DND-41 (cell line): ENCODE data around the gene RERGL.
"Not testable (repeated sequence)": the region's sequence is repeated elsewhere in the genome, so short reads cannot be mapped to it uniquely, and the experiment has no call there.

ENCODE experiments used
- ATAC-seq: fragments of 200-7000 bp; cut with Tn5 transposase; 3 replicates; pipeline ENCODE4 v1.9.1; 2021; ENCODE audit warnings: low read depth; ENCODE audit not compliant: insufficient read depth
- DNase-seq: peaks from one replicate; pipeline ENCODE4 v3.0.0-alpha.2; 2020
- H2AFZ ChIP-seq: 2 replicates; pipeline ENCODE4 v1.6.0; 2012; ENCODE audit warnings: low read depth, low read length
- H3K27ac ChIP-seq: 2 replicates; pipeline ENCODE4 v1.5.1; 2012; ENCODE audit warnings: low read length, inconsistent platforms
- H3K27me3 ChIP-seq: fragments of 200-600 bp; sonication (generic); 2 replicates; pipeline ENCODE4 v1.6.0; 2012; ENCODE audit warnings: low read length, mild to moderate bottlenecking, inconsistent platforms; ENCODE audit not compliant: insufficient read depth, poor library complexity
- H3K36me3 ChIP-seq: 2 replicates; pipeline ENCODE4 v1.5.1; 2012; ENCODE audit warnings: low read length, inconsistent platforms; ENCODE audit not compliant: insufficient read depth
- H3K4me1 ChIP-seq: 2 replicates; pipeline ENCODE4 v1.5.1; 2012; ENCODE audit warnings: mild to moderate bottlenecking, low read length; ENCODE audit not compliant: insufficient read depth
- H3K4me2 ChIP-seq: 2 replicates; pipeline ENCODE4 v1.6.0; 2012; ENCODE audit warnings: mild to moderate bottlenecking, moderate library complexity, low read length, inconsistent platforms; ENCODE audit not compliant: insufficient read depth
- H3K4me3 ChIP-seq, 2 experiments: fragments of 200-600 bp in 1 of 2; shearing (Covaris generic) in 1 of 2; 2 replicates each; pipeline ENCODE4 v1.5.1; 2012 to 2016; ENCODE audit warnings: inconsistent platforms in 2 of 2, low read length in 2 of 2, mild to moderate bottlenecking in 2 of 2, low read depth in 1 of 2, moderate library complexity in 1 of 2
- H3K79me2 ChIP-seq: 2 replicates; pipeline ENCODE4 v1.6.0; 2012; ENCODE audit warnings: low read length, inconsistent platforms; ENCODE audit not compliant: insufficient read depth
- H3K9ac ChIP-seq: 2 replicates; pipeline ENCODE4 v1.6.0; 2012; ENCODE audit warnings: low read depth, mild to moderate bottlenecking, inconsistent platforms, low read length, moderate library complexity
- H3K9me3 ChIP-seq: 2 replicates; pipeline ENCODE4 v1.5.1; 2012; ENCODE audit warnings: low read length, moderate library complexity, mild to moderate bottlenecking, inconsistent platforms; ENCODE audit not compliant: insufficient read depth, severe bottlenecking
- H4K20me1 ChIP-seq: 2 replicates; pipeline ENCODE4 v1.6.0; 2012; ENCODE audit warnings: low read length; ENCODE audit not compliant: insufficient read depth
- CTCF ChIP-seq: IDR thresholded peaks from 2 replicates; pipeline ENCODE4 v1.5.1; 2012; ENCODE audit warnings: borderline replicate concordance, low read length, moderate library complexity, mild to moderate bottlenecking; ENCODE audit not compliant: poor library complexity, severe bottlenecking; ENCODE audit errors: extremely low read depth
- EZH2 ChIP-seq: IDR thresholded peaks from 3 replicates; pipeline ENCODE4 v1.6.1; 2012; ENCODE audit warnings: borderline replicate concordance, low read depth, mild to moderate bottlenecking, moderate library complexity, low read length, inconsistent platforms; ENCODE audit not compliant: severe bottlenecking

RERGL gene

GRCh38 chr12:18066666-18067065, 23.3 kb downstream of the RERGL start:
- Histone ChIP-seq H3K9me3 (no peaks in the 10 kb centered on the region), H3K9ac (no peak overlapping the region), H4K20me1 (no peaks in the 10 kb centered on the region), H3K27me3 (no peaks in the 10 kb centered on the region), H3K4me3 (no peak overlapping the region), H3K4me2 (no peak overlapping the region), H3K4me1 (no peaks in the 10 kb centered on the region), H3K79me2 (no peaks in the 10 kb centered on the region), H3K27ac (no peak overlapping the region), H2AFZ (no peak overlapping the region), H3K36me3 (no peaks in the 10 kb centered on the region)
- no peak for DNase-seq
- no peak for ATAC-seq
- no peak for TF ChIP-seq CTCF

- H3K4me2 ChIP-seq, H3K9me3 ChIP-seq: not testable (repeated sequence)
Measured at GRCh38 chr12:18062867-18063266, 27.1 kb downstream of the RERGL start.

GRCh38 chr12:18057051-18057450, 32.9 kb downstream of the RERGL start:
- Histone ChIP-seq H3K27me3 (no peaks in the 10 kb centered on the region), H3K79me2 (no peaks in the 10 kb centered on the region), H2AFZ (no peak overlapping the region), H3K27ac (no peak overlapping the region), H3K4me2 (no peak overlapping the region), H3K4me3 (no peak overlapping the region), H3K9me3 (no peaks in the 10 kb centered on the region), H3K9ac (no peak overlapping the region), H4K20me1 (no peaks in the 10 kb centered on the region), H3K36me3 (no peaks in the 10 kb centered on the region), H3K4me1 (no peaks in the 10 kb centered on the region)
- no peak for DNase-seq
- TF ChIP-seq CTCF (no peak), EZH2 (no peak)
- ATAC-seq, result no peak

More at GRCh38 chr12:18062867-18063266, 27.1 kb downstream of the RERGL start:
- not testable (repeated sequence) for H3K4me3 ChIP-seq, H3K27ac ChIP-seq, ATAC-seq, H3K79me2 ChIP-seq, H2AFZ ChIP-seq, H3K36me3 ChIP-seq, H3K27me3 ChIP-seq, DNase-seq, H3K4me1 ChIP-seq, H4K20me1 ChIP-seq, H3K9ac ChIP-seq

- no peak overlapping the region for H3K27ac ChIP-seq
- H3K4me3 ChIP-seq, result no peak overlapping the region
- no peaks in the 10 kb centered on the region for H3K36me3 ChIP-seq
- no peak for DNase-seq
- H3K4me2 ChIP-seq, result no peak overlapping the region
- TF ChIP-seq EZH2 (no peak), CTCF (no peak)
- H3K9me3 ChIP-seq, result no peaks in the 10 kb centered on the region
- ATAC-seq, result no peak
- no peak overlapping the region for H3K9ac ChIP-seq
- H4K20me1 ChIP-seq, result no peaks in the 10 kb centered on the region
- no peak overlapping the region for H2AFZ ChIP-seq
- H3K4me1 ChIP-seq, result no peaks in the 10 kb centered on the region
- no peaks in the 10 kb centered on the region for H3K27me3 ChIP-seq
- H3K79me2 ChIP-seq, result no peaks in the 10 kb centered on the region
Measured at GRCh38 chr12:18054925-18055619, 34.9 kb downstream of the RERGL start.
